ENCODE measurements around the gene LAMB1. TPM values are rescaled to one million over a fixed set of nuclear protein-coding genes. Genes with fewer than 3 reads are reported as not detected.
A peak's percentile ranks its signal among the peaks of the same experiment; 100 is the strongest.

The LAMB1 gene
- total and polyA plus RNA-seq, 2 of the 13 experiments (the other 11 are each of a cell fraction or from before 2014, with no cell fraction given): 109 to 124 TPM

DNA sequence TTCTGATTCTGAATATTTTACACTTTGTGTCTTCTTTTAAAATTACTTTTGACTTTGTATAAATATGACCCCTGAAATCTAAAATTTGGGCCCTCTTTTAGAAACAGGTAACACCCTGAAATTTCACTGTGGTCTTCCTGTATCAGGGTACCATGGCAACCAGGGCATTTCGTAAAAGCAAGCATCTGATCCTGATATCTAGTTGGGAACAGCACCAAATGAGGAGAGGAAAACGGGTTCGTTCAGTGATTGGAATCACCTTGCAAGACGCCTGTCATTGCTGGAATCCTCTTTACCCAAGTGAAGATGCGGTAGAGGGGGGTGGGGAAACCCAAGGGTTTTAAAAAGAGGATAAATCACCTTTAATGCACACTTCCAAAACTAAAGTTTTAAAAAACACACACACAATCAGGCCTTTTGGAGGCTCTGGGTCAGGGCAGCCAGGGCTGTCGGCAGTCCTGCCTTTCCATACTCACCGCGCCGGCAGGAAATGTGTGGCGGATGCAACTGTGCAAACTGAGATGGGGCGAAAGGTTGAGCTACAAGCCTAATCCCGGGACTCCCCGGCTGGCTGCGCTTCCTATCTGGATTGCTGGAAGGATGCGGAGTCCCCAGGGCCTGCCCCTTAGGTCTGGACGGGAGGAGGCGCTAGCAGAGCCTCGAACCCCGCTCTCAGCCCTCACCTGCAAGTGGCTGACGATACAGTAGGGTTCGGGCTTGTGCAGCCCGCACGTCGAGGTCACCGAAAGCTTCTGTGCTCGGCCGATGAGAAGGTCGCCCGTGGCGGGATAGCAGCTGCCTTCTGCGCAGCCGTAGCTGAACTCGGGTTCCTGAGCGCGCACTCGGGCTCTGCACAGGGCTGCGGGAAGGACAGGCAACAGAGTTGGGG lies 1.8 kb downstream of the LAMB1 start:
- CTCF ChIA-PET (ENCODE audit: low intra/inter-chr PET ratio, low total read pairs): no interaction called here
- ATAC-seq (no peak), FAIRE-seq (no peak), DNase-seq (ENCODE audit: low spot score) (no peak)
- Histone ChIP-seq H3K27ac (ENCODE audit: extremely low read length, insufficient read depth, low read length) (no peak overlapping the region), H4K20me1 (ENCODE audit: insufficient read depth, low read length) (no peaks in the 10 kb centered on the region), H3K4me1 (ENCODE audit: insufficient read depth, low read length) (peaks cover 86% of the 10 kb centered on the region), H3K27me3 (ENCODE audit: control insufficient read depth in 1 of 2, insufficient read depth in 2 of 2, low read length in 2 of 2) (no peaks in the 10 kb centered on the region), H3K4me3 (replicated peaks in 1 of 3; ENCODE audit: insufficient read depth in 1 of 3, low read depth in 2 of 3, low read length in 3 of 3) (peak overlapping the region in 2 of 3 experiments; percentile 75 to 85; a peak in 3 of 6 replicates), H3K4me2 (ENCODE audit: low read depth, low read length) (peak overlapping the region; percentile 88; the same call in 1 of the 2 replicates), H3K9ac (ENCODE audit: insufficient read depth, low read depth, low read length) (no peak overlapping the region), H3K9me3 (ENCODE audit: low read length) (no peaks in the 10 kb centered on the region), H2AFZ (ENCODE audit: low read length) (no peak overlapping the region), H3K36me3 (replicated peaks in 1 of 2; ENCODE audit: control insufficient read depth in 1 of 2, insufficient read depth in 2 of 2, low read length in 2 of 2) (no peaks in the 10 kb centered on the region; a peak in 2 of 5 replicates), H3K79me2 (ENCODE audit: insufficient read depth, low read length) (peaks cover 13% of the 10 kb centered on the region)
- WGBS (ENCODE audit: low lambda C conversion rate): 98% methylated on average over 31 of the region's 37 CpGs
- POLR2A ChIA-PET: no interaction called here
- intact Hi-C loops (cut with micrococcal nuclease; ENCODE audit: unreplicated experiment): no loop called here
- BruUV-seq (replicated peaks): no TSS peak
- in situ Hi-C loops (cut with HindIII; ENCODE audit: extremely low pct_ligation_motif_present, low pct_unique_long_range_greater_than_20kb): no loop called here
- TF ChIP-seq, protein P1, sequence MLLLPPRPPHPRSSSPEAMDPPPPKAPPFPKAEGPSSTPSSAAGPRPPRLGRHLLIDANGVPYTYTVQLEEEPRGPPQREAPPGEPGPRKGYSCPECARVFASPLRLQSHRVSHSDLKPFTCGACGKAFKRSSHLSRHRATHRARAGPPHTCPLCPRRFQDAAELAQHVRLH (CRISPR knock-in tag; IDR thresholded peaks at IDR 0.05; ENCODE audit: borderline replicate concordance, low read depth): no peak
- TF ChIP-seq ZNF564 (CRISPR knock-in tag; IDR thresholded peaks at IDR 0.05): 0 out of 2 replicates have a peak, but pooled peaks have one; percentile 10
- TF ChIP-seq RELA (CRISPR knock-in tag; IDR thresholded peaks at IDR 0.05): no peak
- TF ChIP-seq TRAFD1 (CRISPR knock-in tag; IDR thresholded peaks at IDR 0.05; ENCODE audit: borderline replicate concordance): no peak
- TF ChIP-seq, protein P2, sequence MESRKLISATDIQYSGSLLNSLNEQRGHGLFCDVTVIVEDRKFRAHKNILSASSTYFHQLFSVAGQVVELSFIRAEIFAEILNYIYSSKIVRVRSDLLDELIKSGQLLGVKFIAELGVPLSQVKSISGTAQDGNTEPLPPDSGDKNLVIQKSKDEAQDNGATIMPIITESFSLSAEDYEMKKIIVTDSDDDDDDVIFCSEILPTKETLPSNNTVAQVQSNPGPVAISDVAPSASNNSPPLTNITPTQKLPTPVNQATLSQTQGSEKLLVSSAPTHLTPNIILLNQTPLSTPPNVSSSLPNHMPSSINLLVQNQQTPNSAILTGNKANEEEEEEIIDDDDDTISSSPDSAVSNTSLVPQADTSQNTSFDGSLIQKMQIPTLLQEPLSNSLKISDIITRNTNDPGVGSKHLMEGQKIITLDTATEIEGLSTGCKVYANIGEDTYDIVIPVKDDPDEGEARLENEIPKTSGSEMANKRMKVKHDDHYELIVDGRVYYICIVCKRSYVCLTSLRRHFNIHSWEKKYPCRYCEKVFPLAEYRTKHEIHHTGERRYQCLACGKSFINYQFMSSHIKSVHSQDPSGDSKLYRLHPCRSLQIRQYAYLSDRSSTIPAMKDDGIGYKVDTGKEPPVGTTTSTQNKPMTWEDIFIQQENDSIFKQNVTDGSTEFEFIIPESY (CRISPR knock-in tag; IDR thresholded peaks at IDR 0.05): peak; percentile 67; the same call in 1 of the 2 replicates
- TF ChIP-seq, protein P3, sequence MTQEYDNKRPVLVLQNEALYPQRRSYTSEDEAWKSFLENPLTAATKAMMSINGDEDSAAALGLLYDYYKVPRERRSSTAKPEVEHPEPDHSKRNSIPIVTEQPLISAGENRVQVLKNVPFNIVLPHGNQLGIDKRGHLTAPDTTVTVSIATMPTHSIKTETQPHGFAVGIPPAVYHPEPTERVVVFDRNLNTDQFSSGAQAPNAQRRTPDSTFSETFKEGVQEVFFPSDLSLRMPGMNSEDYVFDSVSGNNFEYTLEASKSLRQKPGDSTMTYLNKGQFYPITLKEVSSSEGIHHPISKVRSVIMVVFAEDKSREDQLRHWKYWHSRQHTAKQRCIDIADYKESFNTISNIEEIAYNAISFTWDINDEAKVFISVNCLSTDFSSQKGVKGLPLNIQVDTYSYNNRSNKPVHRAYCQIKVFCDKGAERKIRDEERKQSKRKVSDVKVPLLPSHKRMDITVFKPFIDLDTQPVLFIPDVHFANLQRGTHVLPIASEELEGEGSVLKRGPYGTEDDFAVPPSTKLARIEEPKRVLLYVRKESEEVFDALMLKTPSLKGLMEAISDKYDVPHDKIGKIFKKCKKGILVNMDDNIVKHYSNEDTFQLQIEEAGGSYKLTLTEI (CRISPR knock-in tag; conservative IDR thresholded peaks at IDR 0.05): no peak
- TF ChIP-seq AGO2 (optimal IDR thresholded peaks at IDR 0.05; ENCODE audit: low read depth, low read length): peak; percentile 31

All from HepG2 (cell line).